HG03354 (cell line): ENCODE results near the gene FER.
A peak's percentile ranks its signal among the peaks of the same experiment; 100 is the strongest.
"Not testable (repeated sequence)": the region's sequence is repeated elsewhere in the genome, so short reads cannot be mapped to it uniquely, and the experiment has no call there.

Experiments
- ATAC-seq: cut with Tn5 transposase; IDR thresholded peaks from one replicate; pipeline ENCODE4 v1.9.1; 2021; ENCODE audit warnings: mild to moderate bottlenecking; ENCODE audit not compliant: unreplicated experiment, poor library complexity, severe bottlenecking

Gene FER

DNA sequence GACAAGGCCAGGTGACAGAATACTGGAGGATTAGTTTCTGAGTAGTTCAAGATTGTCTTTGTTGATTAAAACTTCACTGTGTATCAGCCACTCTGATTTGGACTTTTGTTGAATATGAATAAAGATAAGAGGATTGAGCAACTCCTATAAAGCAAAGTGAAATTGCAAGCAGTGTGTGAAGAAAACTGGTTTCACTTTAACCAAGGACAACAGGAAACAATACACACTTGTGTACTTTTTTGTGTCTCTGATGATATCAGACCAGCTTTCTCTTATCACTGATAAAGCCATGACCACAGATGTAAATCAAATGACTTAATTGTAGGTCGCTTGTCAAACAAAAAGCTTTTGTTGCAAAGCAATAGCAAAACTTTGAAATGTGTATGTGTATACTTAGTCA, 268.6 kb downstream of the FER start:
- peak; percentile 77 for ATAC-seq

DNA sequence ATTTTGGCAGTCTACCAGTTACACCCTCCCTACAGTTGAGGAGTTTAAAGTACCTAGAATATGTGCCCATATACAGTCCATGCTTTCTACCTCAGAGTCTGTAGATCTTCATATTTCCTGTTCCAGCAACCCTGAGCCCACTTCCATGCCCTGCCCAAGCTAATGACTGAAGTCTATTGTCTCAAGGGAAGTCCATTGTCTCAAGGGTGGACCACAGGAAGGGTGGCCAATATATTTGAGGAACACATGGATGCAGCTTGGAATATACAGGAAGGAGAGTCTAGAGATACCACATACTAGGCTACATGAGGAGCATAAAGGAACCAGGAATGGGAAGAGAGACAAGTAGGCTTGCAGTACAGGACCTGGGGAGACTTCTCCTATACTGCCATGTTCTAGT, 274.4 kb downstream of the FER start:
- no peak for ATAC-seq

- not testable (repeated sequence) for ATAC-seq
Observed at GRCh38 chr5:109025729-109026128, 278.0 kb downstream of the FER start.

DNA sequence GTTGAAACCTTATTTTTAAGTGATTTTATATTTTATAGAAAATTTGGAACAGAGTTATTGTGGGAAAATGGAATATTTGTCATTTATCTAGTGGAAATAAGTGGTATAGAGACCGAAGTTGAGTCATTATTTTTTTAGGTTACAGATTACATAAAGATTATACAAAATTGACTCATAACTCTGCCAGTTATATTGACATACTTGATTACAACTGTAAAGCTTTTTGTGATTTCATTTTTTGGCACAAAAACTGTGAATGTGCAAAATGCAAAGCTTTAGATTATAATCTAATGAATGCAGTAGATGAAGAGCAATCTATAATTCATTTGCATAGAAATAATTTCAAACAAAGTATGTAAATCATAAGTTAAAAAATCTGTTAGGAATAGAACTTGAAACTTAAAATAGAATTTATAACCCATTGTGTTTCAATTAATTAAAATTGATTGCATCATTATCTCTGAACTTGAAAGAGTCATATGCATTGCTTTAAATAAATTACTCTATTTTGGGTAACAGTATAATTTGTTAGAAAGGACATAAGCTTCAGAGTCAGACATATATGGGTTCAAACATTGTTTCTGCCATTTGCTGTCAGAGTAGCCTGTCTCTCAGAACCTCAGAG, 280.4 kb downstream of the FER start:
- ATAC-seq, result no peak

GRCh38 chr5:109028608-109029299, 281.1 kb downstream of the FER start:
- peak; percentile 82 for ATAC-seq

DNA sequence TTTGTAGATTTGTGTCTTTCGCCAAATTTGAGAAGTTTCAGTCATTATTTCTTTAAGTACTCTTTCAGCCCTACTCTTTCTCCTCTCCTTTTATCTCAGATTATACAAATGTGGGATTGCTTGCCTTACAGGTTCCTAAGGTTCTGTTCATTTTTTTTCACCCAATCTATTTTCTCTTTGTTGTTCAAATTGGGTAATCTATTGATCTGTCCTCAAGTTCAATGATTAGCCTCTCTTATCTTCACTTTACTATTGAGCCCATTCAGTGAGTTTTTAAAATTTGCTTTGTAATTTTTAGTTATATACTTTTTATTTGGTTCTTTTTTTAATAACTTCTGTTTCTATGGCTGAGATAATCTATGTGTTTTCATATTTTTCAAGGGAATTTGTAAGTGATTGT, 282.1 kb downstream of the FER start:
- no peak for ATAC-seq

- ATAC-seq, result no peak
Observed at GRCh38 chr5:109030360-109031143, 282.9 kb downstream of the FER start.

- peak; percentile 75 for ATAC-seq
Observed at GRCh38 chr5:109034306-109034705, 286.6 kb downstream of the FER start.

DNA sequence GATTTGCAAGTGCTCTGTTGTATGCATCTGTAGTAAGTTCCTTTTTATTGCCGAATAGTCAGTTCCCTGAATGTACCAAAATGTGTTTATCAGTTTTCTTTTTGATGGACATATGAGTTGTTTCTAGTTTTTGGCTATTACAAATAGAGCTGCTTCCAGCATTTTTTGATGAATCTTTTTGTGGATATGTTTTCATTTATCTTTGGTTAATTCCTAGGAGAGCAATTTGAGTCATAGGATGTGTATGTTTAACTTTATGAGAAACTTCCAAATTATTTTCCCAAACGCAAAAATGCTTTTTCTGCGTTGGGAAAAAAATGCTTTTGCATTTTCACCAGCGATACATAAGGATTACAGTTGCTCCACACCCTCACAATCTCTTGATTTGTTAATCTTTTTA, 287.7 kb downstream of the FER start:
- no peak for ATAC-seq

GRCh38 chr5:109038209-109038840, 290.6 kb downstream of the FER start:
- ATAC-seq, result no peak

GRCh38 chr5:109041317-109041716, 293.6 kb downstream of the FER start:
- peak; percentile 96 for ATAC-seq

DNA sequence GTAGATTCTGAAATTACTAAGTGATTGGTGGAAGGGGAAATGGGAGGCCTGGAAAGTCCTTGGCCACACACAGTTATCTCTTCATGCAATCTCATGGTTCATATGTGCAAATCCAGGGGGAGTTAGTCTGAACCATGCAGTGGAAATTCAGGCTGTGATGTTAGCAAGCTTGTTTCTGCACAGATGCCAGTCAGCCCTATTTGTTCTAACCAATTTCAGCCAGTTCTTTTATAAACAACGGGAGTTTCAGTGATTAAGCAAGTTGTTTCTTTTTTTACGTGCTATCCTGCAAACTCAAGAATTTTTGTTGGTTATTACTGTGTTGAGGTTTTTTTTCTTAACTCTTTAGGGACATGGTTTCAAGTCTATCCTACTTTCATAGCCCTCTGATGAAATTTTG, 298.0 kb downstream of the FER start:
- ATAC-seq, result no peak

- no peak for ATAC-seq
Observed at GRCh38 chr5:109049565-109049964, 301.9 kb downstream of the FER start.

- not testable (repeated sequence) for ATAC-seq
Observed at GRCh38 chr5:109050321-109050720, 302.6 kb downstream of the FER start.

- not testable (repeated sequence) for ATAC-seq
Observed at GRCh38 chr5:109052216-109052615, 304.5 kb downstream of the FER start.

GRCh38 chr5:109053995-109054417, 306.3 kb downstream of the FER start:
- ATAC-seq, result peak; percentile 76

- no peak for ATAC-seq
Observed at GRCh38 chr5:109060378-109061025, 312.8 kb downstream of the FER start.

DNA sequence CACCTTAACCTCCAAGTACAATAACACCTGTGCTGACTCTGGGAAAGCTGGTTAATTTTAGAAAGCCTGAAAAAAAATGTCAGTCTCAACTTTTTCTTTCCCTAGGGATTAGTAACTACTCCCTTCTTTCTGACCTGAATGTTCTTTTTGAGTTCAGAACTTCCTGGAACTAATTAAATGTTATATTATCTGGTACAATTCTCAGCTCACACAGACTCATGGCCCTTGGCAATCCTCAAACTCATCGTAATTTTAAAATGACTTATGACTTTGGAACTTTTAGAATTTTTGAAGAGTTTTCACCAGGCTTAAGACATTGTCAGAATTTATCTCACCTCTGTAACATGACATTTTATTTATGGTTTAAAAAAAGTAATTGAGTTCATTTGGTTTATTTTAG, 315.0 kb downstream of the FER start:
- ATAC-seq, result no peak

- ATAC-seq, result no peak
Observed at GRCh38 chr5:109063223-109063622, 315.5 kb downstream of the FER start.

DNA sequence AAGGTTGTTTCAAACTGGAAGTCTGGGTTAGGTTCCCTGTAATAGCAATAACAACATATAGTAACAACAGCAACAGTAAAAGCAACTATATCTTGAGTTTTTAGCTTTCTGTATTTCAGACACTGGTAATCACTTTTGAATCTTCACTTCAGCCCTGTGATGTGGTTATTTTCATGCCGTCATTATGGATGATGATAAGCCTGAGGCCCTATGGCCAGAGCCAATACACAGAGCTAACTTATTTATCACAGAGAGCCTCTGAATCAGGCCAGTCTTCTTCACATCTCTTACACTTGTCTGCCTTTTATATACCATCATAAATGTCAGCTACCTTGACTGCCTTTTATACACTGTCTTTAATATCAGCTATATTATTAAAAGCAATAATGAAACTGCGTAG, 329.0 kb downstream of the FER start:
- ATAC-seq, result no peak
